SK-N-SH (cell line): ENCODE data around the gene S100A4. TPM values are rescaled to one million over a fixed set of nuclear protein-coding genes. Genes with fewer than 3 reads are reported as not detected.
A peak's percentile ranks its signal among the peaks of the same experiment; 100 is the strongest.
"Not testable (repeated sequence)": the region's sequence is repeated elsewhere in the genome, so short reads cannot be mapped to it uniquely, and the experiment has no call there.

Experiments used
- CTCF ChIA-PET: fragments of 300-600, 350-600 bp; formaldehyde crosslinking; extraction: SDS; loops from one replicate; lab custom pipeline; 2021; lab: Yijun Ruan, JAX
- POLR2A ChIA-PET: fragments of 350-600 bp; sonication (Branson Sonifier 250); formaldehyde crosslinking; extraction: SDS; loops from one replicate; lab custom pipeline; 2020; ENCODE audit warnings: antibody characterized with exemption, inconsistent platforms; lab: Yijun Ruan, JAX
- DNase-seq: peaks from one replicate; pipeline ENCODE4 v3.0.0; 2012
- H2AFZ ChIP-seq: fragments of 200-600 bp; sonication (generic); 2 replicates; pipeline ENCODE4 v1.8.1; 2016; ENCODE audit warnings: antibody characterized with exemption, mild to moderate bottlenecking, low read depth
- H3F3A ChIP-seq: fragments of 200-600 bp; sonication (generic); replicated peaks from 2 replicates; pipeline ENCODE3; 2016; ENCODE audit warnings: antibody characterized with exemption, mild to moderate bottlenecking; ENCODE audit not compliant: insufficient read depth
- H3K27ac ChIP-seq, 2 experiments: fragments of 200-500 bp in 1 of 2; fragments of 200-600 bp in 1 of 2; sonication (Bioruptor generic) in 1 of 2; sonication (generic), shearing (Covaris generic) in 1 of 2; 2 replicates each; pipeline versions ENCODE4 v1.5.1 to v1.6.1; 2014 to 2016; ENCODE audit warnings: low read depth in 2 of 2, inconsistent platforms in 1 of 2, low read length in 1 of 2, mild to moderate bottlenecking in 1 of 2, mixed read lengths in 1 of 2
- H3K27me3 ChIP-seq: fragments of 200-600 bp; sonication (generic), shearing (Covaris generic); 2 replicates; pipeline ENCODE4 v1.6.1; 2016; ENCODE audit warnings: mixed run types; ENCODE audit not compliant: insufficient read depth
- H3K36me3 ChIP-seq, 2 experiments: fragments of 200-500 bp in 1 of 2; fragments of 200-600 bp in 1 of 2; sonication (Bioruptor generic) in 1 of 2; sonication (generic) in 1 of 2; replicated peaks in 1 of 2; 2 replicates each; pipeline versions ENCODE3 to v1.5.1; 2014 to 2016; ENCODE audit warnings: low read length in 1 of 2, mild to moderate bottlenecking in 1 of 2; ENCODE audit not compliant: insufficient read depth in 2 of 2, control insufficient read depth in 1 of 2
- H3K4me1 ChIP-seq, 2 experiments: fragments of 200-500 bp in 1 of 2; fragments of 200-600 bp in 1 of 2; sonication (Bioruptor generic) in 1 of 2; sonication (generic), shearing (Covaris generic) in 1 of 2; 2 replicates each; pipeline versions ENCODE4 v1.5.1 to v1.6.1; 2014 to 2016; ENCODE audit warnings: low read depth in 1 of 2, low read length in 1 of 2, mixed run types in 1 of 2; ENCODE audit not compliant: insufficient read depth in 2 of 2, control insufficient read depth in 1 of 2
- H3K4me2 ChIP-seq: fragments of 200-600 bp; sonication (generic), shearing (Covaris generic); 2 replicates; pipeline ENCODE4 v1.6.1; 2017; ENCODE audit warnings: mixed run types
- H3K4me3 ChIP-seq, 2 experiments: fragments of 200-500 bp in 1 of 2; fragments of 200-600 bp in 1 of 2; sonication (Bioruptor generic) in 1 of 2; sonication (generic), shearing (Covaris generic) in 1 of 2; 2 replicates each; pipeline versions ENCODE4 v1.5.1 to v1.8.1; 2014 to 2016; ENCODE audit warnings: low read depth in 2 of 2, inconsistent platforms in 1 of 2, low read length in 1 of 2, mild to moderate bottlenecking in 1 of 2, mixed read lengths in 1 of 2, moderate library complexity in 1 of 2
- H3K79me2 ChIP-seq: fragments of 200-600 bp; sonication (generic); 2 replicates; pipeline ENCODE4 v1.8.1; 2017; ENCODE audit warnings: mild to moderate bottlenecking; ENCODE audit not compliant: insufficient read depth
- H3K9ac ChIP-seq: fragments of 200-600 bp; sonication (generic); 2 replicates; pipeline ENCODE4 v1.6.1; 2017; ENCODE audit warnings: mixed run types
- H3K9me2 ChIP-seq: fragments of 200-600 bp; sonication (generic); 2 replicates; pipeline ENCODE4 v1.6.1; 2017; ENCODE audit warnings: mixed run types
- H3K9me3 ChIP-seq: fragments of 200-600 bp; sonication (generic); 2 replicates; pipeline ENCODE4 v1.6.1; 2017; ENCODE audit warnings: mixed run types, mild to moderate bottlenecking, moderate library complexity
- H4K20me1 ChIP-seq: fragments of 200-600 bp; sonication (generic); 2 replicates; pipeline ENCODE4 v1.6.1; 2017; ENCODE audit warnings: mild to moderate bottlenecking, mixed run types; ENCODE audit not compliant: insufficient read depth
- CHD2 ChIP-seq: fragments of 150-350 bp; IDR thresholded peaks from 2 replicates; pipeline ENCODE4 v1.6.1; 2018; ENCODE audit warnings: low read length; ENCODE audit not compliant: partially characterized antibody
- ELF1 ChIP-seq: IDR thresholded peaks from 2 replicates; pipeline ENCODE4 v1.4.0; 2012
- EP300 ChIP-seq, 2 experiments: IDR thresholded peaks; 2 replicates each; pipeline versions ENCODE4 v1.4.0 to v1.6.1; 2012; ENCODE audit warnings: borderline replicate concordance in 1 of 2, low read depth in 1 of 2, low read length in 1 of 2
- EZH2phosphoT487 ChIP-seq: fragments of 200-600 bp; sonication (generic); IDR thresholded peaks from 2 replicates; pipeline ENCODE4 v1.6.1; 2017; ENCODE audit warnings: low read depth, mixed run types, mild to moderate bottlenecking, antibody characterized with exemption, moderate library complexity, borderline replicate concordance
- FOXJ3 ChIP-seq: sonication (generic); formaldehyde crosslinking; IDR thresholded peaks from 2 replicates; pipeline ENCODE4 v1.5.1; 2020; ENCODE audit warnings: mild to moderate bottlenecking, missing genetic modification reagents
- GATA2 ChIP-seq: sonication (generic); formaldehyde crosslinking; IDR thresholded peaks from 2 replicates; pipeline ENCODE4 v1.5.0; 2020; ENCODE audit warnings: mild to moderate bottlenecking, missing genetic modification reagents
- MXI1 ChIP-seq: IDR thresholded peaks from 2 replicates; pipeline ENCODE4 v1.6.1; 2012; ENCODE audit warnings: mild to moderate bottlenecking, low read depth, low read length, improper control_type of control experiment
- NFIC ChIP-seq: IDR thresholded peaks from 2 replicates; pipeline ENCODE4 v1.4.0; 2012; ENCODE audit warnings: borderline replicate concordance
- NRF1 ChIP-seq: IDR thresholded peaks from 2 replicates; pipeline ENCODE4 v1.6.1; 2012; ENCODE audit warnings: low read depth, mild to moderate bottlenecking, low read length
- RAD21 ChIP-seq: IDR thresholded peaks from 2 replicates; pipeline ENCODE4 v1.6.1; 2012; ENCODE audit warnings: mild to moderate bottlenecking, low read length
- RFX5 ChIP-seq: IDR thresholded peaks from 2 replicates; pipeline ENCODE4 v1.6.1; 2012; ENCODE audit warnings: mild to moderate bottlenecking, improper control_type of control experiment, low read length
- SMC3 ChIP-seq: IDR thresholded peaks from 2 replicates; pipeline ENCODE4 v1.6.1; 2012; ENCODE audit warnings: low read depth, low read length, improper control_type of control experiment
- TAF1 ChIP-seq: IDR thresholded peaks from 2 replicates; pipeline ENCODE4 v1.6.1; 2012; ENCODE audit warnings: low read depth, mild to moderate bottlenecking, low read length, moderate library complexity, borderline replicate concordance
- TEAD4 ChIP-seq: IDR thresholded peaks from 2 replicates; pipeline ENCODE4 v1.4.0; 2012; ENCODE audit warnings: mild to moderate bottlenecking, borderline replicate concordance; ENCODE audit not compliant: insufficient read depth
- WGBS: methylation state at CpG from one replicate; pipeline ENCODE4 v1.1.6; 2017; ENCODE audit warnings: low lambda C conversion rate; 5-methylcytosine and 5-hydroxymethylcytosine counted together
- polyA plus RNA-seq, 3 experiments: library from polyadenylated mRNA; depleted of rRNA; stranded (reverse); fragments of >200 nt; gene quantifications; 2 replicates each; pipeline ENCODE4 v1.2.3, GENCODE V29; 2012
- TF ChIP-seq, protein P1 (sequence below): fragments of 150-350 bp; IDR thresholded peaks from 2 replicates; pipeline ENCODE4 v1.6.1; 2016; ENCODE audit warnings: mild to moderate bottlenecking, low read depth, low read length
- TF ChIP-seq, protein P2 (sequence below): fragments of 200-600 bp; sonication (generic); IDR thresholded peaks from 2 replicates; pipeline ENCODE4 v1.6.1; 2017; ENCODE audit warnings: antibody characterized with exemption, mild to moderate bottlenecking, moderate library complexity
- TF ChIP-seq, protein P3 (sequence below): IDR thresholded peaks from 2 replicates; pipeline ENCODE4; 2012

S100A4 gene
- polyA plus RNA-seq, 1 of the 3 experiments (the other 2 are of a cell fraction): 25.4 TPM

DNA sequence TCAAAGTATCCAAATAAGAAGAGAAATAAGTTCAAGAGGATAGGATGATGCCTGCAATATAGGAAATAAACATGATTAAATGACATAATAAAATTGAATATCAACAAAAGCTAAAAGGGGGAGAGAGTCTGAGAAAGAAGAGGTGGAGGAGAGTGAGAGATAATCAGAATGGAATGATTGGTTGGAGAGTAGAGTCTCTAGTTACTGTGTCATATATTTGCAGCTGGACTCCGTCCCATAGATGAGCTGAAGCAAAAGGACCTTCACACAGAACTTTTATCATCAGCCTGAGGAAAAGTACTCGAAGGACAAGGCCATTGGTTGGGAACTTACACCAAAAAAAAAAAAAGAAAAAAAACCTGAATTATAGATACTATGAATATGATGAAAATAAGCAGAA is 42.9 kb upstream of the S100A4 start (continued):
- TF ChIP-seq EZH2phosphoT487 (no peak), NFIC (no peak)

DNA sequence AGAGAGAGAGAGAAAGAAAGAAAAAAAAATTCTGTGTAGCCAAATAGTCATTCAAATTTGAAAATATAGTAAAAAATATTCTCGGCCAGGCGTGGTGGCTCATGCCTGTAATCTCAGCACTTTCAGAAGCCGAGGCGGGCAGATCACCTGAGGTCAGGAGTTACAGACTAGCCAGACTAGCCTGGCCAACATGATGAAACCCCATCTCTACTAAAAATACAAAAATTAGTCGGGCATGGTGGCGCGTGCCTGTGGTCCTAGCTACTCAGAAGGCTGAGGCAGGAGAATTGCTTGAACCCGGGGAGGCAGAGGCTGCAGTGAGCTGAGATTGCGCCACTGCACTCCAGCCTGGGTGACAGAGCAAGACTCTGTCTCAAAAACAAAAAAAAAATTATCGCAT is 42.4 kb upstream of the S100A4 start:
- H2AFZ ChIP-seq, H3K9me3 ChIP-seq, H3K79me2 ChIP-seq, H4K20me1 ChIP-seq, H3K9me2 ChIP-seq, H3K9ac ChIP-seq, H3K4me1 ChIP-seq, DNase-seq, H3F3A ChIP-seq, H3K36me3 ChIP-seq, H3K27ac ChIP-seq, H3K4me2 ChIP-seq, H3K27me3 ChIP-seq, H3K4me3 ChIP-seq, POLR2A ChIA-PET: not testable (repeated sequence)
- CTCF ChIA-PET: interaction anchor here (1.0 to 3.3 kb wide), 4 partner anchors 8 to 33 kb away, joined by 3 to 18 read pairs (median 4); no protein-coding TSS in a partner anchor
- WGBS: 91% methylated on average over 10 of the region's 10 CpGs

DNA sequence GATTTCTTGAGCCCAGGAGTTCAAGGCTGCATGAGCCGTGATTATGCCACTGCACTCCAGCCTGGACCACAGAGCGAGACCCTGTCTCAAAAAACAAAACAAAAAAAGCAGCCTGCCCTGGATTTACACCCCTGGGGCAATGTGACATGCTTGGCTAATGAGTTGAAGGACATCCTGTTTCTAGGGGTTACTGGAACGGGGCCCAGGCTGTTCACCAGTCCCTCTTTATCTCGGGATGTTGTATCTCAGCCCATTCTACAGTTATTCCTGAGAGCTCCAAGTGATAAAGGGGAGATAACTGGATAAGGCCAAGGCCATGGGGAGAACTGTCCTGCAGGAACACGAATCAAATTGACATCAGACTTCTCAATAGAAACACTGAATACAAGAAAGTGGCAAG is 41.7 kb upstream of the S100A4 start:
- Histone ChIP-seq H3K27me3 (no peaks in the 10 kb centered on the region), H3K9ac (no peak overlapping the region), H3F3A (peaks cover 2% of the 10 kb centered on the region), H3K36me3 (no peaks in the 10 kb centered on the region), H3K9me2 (no peaks in the 10 kb centered on the region), H3K27ac (no peak overlapping the region), H4K20me1 (no peaks in the 10 kb centered on the region), H2AFZ (peak overlapping the region; percentile 42; the same call in 1 of the 2 replicates), H3K4me2 (no peak overlapping the region), H3K9me3 (no peaks in the 10 kb centered on the region), H3K79me2 (no peaks in the 10 kb centered on the region), H3K4me1 (peaks cover 0 to 3% of the 10 kb centered on the region in 2 experiments; a peak in 2 of 4 replicates), H3K4me3 (no peak overlapping the region)
- TF ChIP-seq NRF1 (no peak), GATA2 (CRISPR knock-in tag) (0 out of 2 replicates have a peak, but pooled peaks have one; percentile 23)
- peak; percentile 60 for DNase-seq
- 59% methylated on average over 5 of the region's 5 CpGs for WGBS
- CTCF ChIA-PET: interaction anchor here (1.0 to 3.3 kb wide), 6 partner anchors 9 to 77 kb away, joined by 3 to 18 read pairs (median 4); no protein-coding TSS in a partner anchor
- POLR2A ChIA-PET: no interaction called here

DNA sequence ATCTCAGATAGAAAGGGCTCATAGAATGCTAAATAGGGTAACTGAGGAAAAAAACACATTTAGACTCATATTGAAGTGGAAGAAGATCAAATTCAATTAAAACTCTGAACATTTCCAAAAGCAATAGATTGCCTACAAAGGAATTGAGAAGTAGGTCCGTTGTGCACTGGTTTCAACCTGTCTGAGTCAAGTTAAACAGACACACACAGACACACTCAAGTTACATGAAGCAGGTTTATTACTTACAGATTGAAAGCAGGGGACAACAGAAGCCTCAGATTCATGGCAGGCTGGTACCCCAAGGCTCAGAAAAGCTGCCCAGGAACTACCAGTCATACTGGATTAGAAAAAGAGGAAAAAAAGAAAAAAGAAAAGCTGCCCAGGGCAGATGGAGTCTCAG is 40.7 kb upstream of the S100A4 start:
- H3K36me3 ChIP-seq: no peaks in the 10 kb centered on the region
- 27% methylated on average over 1 of the region's 1 CpG for WGBS
- no peak for TF ChIP-seq EZH2phosphoT487
- TF ChIP-seq NRF1: no peak
- TF ChIP-seq, protein P1, sequence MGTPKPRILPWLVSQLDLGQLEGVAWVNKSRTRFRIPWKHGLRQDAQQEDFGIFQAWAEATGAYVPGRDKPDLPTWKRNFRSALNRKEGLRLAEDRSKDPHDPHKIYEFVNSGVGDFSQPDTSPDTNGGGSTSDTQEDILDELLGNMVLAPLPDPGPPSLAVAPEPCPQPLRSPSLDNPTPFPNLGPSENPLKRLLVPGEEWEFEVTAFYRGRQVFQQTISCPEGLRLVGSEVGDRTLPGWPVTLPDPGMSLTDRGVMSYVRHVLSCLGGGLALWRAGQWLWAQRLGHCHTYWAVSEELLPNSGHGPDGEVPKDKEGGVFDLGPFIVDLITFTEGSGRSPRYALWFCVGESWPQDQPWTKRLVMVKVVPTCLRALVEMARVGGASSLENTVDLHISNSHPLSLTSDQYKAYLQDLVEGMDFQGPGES: no peak
- no peak for TF ChIP-seq EP300 (IDR thresholded peaks at IDR 0.05; ENCODE audit: borderline replicate concordance in 1 of 2, low read depth in 1 of 2, low read length in 1 of 2)
- TF ChIP-seq TEAD4: no peak
- TF ChIP-seq, protein P2, sequence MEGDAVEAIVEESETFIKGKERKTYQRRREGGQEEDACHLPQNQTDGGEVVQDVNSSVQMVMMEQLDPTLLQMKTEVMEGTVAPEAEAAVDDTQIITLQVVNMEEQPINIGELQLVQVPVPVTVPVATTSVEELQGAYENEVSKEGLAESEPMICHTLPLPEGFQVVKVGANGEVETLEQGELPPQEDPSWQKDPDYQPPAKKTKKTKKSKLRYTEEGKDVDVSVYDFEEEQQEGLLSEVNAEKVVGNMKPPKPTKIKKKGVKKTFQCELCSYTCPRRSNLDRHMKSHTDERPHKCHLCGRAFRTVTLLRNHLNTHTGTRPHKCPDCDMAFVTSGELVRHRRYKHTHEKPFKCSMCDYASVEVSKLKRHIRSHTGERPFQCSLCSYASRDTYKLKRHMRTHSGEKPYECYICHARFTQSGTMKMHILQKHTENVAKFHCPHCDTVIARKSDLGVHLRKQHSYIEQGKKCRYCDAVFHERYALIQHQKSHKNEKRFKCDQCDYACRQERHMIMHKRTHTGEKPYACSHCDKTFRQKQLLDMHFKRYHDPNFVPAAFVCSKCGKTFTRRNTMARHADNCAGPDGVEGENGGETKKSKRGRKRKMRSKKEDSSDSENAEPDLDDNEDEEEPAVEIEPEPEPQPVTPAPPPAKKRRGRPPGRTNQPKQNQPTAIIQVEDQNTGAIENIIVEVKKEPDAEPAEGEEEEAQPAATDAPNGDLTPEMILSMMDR: no peak
- TF ChIP-seq RAD21: no peak
- TF ChIP-seq GATA2 (CRISPR knock-in tag): no peak
- no peak for TF ChIP-seq MXI1
- no peak for TF ChIP-seq FOXJ3
- no peak for TF ChIP-seq ELF1
- no peak for TF ChIP-seq RFX5
- TF ChIP-seq TAF1: no peak
- TF ChIP-seq, protein P3, sequence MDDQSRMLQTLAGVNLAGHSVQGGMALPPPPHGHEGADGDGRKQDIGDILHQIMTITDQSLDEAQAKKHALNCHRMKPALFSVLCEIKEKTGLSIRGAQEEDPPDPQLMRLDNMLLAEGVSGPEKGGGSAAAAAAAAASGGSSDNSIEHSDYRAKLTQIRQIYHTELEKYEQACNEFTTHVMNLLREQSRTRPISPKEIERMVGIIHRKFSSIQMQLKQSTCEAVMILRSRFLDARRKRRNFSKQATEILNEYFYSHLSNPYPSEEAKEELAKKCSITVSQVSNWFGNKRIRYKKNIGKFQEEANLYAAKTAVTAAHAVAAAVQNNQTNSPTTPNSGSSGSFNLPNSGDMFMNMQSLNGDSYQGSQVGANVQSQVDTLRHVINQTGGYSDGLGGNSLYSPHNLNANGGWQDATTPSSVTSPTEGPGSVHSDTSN: no peak
- no peak for TF ChIP-seq CHD2
- no peak for TF ChIP-seq SMC3

More for the DNA sequence above, 40.7 kb upstream of the S100A4 start:
- ChIA-PET CTCF (interaction anchor here (0.7 to 3.3 kb wide), 6 partner anchors 9 to 76 kb away, joined by 3 to 18 read pairs (median 4); no protein-coding TSS in a partner anchor), POLR2A (no interaction called here)
- H3K9ac ChIP-seq: no peak overlapping the region
- H4K20me1 ChIP-seq: no peaks in the 10 kb centered on the region
- no peaks in the 10 kb centered on the region for H3K79me2 ChIP-seq
- no peak overlapping the region for H3K4me3 ChIP-seq
- no peaks in the 10 kb centered on the region for H3K9me2 ChIP-seq
- peaks cover 1% of the 10 kb centered on the region for H3F3A ChIP-seq
- no peak overlapping the region for H3K4me2 ChIP-seq
- DNase-seq: no peak
- no peak overlapping the region for H3K27ac ChIP-seq
- no peaks in the 10 kb centered on the region for H3K27me3 ChIP-seq
- H3K9me3 ChIP-seq: no peaks in the 10 kb centered on the region
- no peak overlapping the region for H2AFZ ChIP-seq
- peaks cover 0 to 3% of the 10 kb centered on the region in 2 experiments; a peak in 2 of 4 replicates for H3K4me1 ChIP-seq
